ENCODE results near the gene SH3BP2. TPM values are rescaled to one million over a fixed set of nuclear protein-coding genes. Genes with fewer than 3 reads are reported as not detected.

The SH3BP2 gene
- total RNA-seq, 1 donor, result 30.8 TPM

DNA sequence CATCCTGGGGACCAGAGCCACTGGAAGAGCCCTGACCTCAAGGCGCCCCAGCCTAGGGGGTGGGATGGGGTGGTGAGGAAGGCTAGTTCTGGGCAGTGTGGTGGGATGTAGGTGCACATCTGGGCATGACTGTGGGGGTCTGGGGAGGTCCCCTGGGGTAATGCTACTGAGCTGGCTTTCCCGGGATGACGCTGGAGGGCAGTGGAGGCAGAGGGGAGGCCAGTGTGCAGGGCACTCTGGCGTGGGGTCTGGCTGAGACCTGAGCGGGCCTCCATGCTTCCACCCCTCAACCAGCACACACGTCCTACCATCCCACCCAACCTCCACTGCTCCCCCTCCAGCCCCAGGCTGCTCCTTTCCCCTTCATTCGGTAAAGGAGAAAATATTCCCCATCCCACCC is 4.8 kb upstream of the SH3BP2 start:
- H3K4me3 ChIP-seq (ENCODE audit: low read depth, low read length), result no peak overlapping the region
- DNase-seq (ENCODE audit: low read depth), result no peak
- TF ChIP-seq, protein P1, sequence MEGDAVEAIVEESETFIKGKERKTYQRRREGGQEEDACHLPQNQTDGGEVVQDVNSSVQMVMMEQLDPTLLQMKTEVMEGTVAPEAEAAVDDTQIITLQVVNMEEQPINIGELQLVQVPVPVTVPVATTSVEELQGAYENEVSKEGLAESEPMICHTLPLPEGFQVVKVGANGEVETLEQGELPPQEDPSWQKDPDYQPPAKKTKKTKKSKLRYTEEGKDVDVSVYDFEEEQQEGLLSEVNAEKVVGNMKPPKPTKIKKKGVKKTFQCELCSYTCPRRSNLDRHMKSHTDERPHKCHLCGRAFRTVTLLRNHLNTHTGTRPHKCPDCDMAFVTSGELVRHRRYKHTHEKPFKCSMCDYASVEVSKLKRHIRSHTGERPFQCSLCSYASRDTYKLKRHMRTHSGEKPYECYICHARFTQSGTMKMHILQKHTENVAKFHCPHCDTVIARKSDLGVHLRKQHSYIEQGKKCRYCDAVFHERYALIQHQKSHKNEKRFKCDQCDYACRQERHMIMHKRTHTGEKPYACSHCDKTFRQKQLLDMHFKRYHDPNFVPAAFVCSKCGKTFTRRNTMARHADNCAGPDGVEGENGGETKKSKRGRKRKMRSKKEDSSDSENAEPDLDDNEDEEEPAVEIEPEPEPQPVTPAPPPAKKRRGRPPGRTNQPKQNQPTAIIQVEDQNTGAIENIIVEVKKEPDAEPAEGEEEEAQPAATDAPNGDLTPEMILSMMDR (IDR thresholded peaks at IDR 0.05; ENCODE audit: insufficient read depth, low read length), result no peak

DNA sequence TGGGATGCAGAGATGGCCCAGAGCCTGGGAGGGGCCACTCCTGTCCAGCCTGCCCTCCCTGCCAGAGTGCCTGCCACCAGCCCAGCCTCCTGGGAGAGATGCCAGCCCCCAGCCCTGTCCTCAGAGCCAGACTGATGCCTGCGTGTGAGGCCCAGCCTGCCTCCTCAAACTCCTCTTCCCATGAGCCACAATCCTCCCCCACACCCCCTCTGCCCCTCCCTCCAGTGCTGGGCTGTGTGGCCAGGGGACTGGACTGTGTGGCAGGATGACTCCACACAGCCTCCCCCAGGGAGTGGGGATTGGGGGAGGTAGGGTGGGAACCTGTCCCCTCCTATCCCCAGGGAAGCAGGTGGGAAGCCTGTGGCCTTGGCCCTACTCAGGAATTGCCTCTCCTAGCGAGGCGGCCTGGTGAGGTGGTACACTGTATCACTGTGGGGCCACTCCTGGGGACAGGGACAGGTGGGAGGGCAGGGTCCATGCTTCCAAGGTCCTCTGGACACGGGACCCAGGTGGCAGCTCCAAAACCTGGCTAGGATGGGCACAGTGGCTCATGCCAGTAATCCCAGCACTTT is 4.3 kb upstream of the SH3BP2 start:
- peak; percentile 39 for DNase-seq (ENCODE audit: low read depth)
- TF ChIP-seq, protein P1 (IDR thresholded peaks at IDR 0.05; ENCODE audit: insufficient read depth, low read length), result no peak
- no peak overlapping the region for H3K4me3 ChIP-seq (ENCODE audit: low read depth, low read length)

DNA sequence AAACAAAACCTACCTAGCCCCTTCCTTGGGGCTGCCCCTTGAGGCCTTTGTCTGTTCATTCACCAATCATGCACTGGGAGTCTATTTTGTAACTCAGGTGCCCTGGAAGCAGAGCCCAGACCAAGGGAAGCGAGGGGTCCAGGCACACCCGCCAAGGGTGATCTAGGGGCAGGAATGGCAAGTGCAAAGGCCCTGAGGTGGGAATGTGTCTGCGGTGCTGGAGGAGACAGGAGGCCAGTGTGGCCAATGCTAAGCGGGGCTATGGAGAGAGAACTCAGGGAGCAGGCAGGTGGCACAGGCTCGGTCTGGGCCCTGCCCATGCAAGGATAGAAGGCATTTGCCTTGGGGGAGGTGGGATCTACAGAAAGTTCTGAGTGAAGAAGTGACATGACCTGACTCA is 3.5 kb upstream of the SH3BP2 start:
- no peak for DNase-seq (ENCODE audit: low read depth)
- TF ChIP-seq, protein P1 (IDR thresholded peaks at IDR 0.05; ENCODE audit: insufficient read depth, low read length), result no peak
- no peak overlapping the region for H3K4me3 ChIP-seq (ENCODE audit: low read depth, low read length)

DNA sequence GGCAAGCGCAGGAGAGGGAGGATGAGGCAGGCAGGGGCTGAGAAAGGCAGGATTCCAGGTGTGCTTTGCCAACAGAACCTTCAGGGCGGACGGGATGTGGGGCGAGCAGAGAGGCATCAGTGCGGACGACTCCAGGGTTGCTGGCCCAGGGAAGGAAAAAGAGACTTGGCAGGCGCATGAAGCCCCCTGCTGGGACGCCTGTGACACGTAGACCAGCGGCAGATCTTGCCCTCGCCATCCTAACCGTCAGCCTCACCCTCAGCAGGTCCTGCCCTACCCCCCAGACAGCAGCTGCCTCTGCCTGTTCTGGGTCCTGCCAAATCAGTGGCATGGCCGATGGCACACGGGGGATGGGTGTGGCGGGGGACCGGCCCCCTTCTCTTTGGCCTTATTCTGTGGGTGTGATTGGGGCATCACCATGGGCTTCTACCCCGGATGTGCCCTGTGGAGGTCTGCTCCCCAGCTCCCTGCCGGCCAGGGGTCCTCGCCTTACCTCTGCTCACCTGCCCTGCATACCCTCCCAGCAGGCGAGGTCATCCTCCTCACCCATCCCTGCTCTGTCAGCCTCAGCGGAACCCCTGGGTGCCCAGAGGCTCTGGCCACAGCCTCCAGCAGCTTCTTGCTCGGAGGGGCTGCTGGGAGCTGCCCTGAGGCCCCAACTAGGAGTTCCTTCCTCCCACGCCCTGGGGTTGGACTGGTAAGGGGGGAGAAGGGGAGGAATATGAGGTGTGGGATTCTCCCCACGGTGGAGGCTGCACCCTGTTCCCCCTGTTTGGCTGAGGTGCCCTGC is 2.9 kb upstream of the SH3BP2 start:
- TF ChIP-seq, protein P1 (IDR thresholded peaks at IDR 0.05; ENCODE audit: insufficient read depth, low read length), result no peak
- no peak for DNase-seq (ENCODE audit: low read depth)

DNA sequence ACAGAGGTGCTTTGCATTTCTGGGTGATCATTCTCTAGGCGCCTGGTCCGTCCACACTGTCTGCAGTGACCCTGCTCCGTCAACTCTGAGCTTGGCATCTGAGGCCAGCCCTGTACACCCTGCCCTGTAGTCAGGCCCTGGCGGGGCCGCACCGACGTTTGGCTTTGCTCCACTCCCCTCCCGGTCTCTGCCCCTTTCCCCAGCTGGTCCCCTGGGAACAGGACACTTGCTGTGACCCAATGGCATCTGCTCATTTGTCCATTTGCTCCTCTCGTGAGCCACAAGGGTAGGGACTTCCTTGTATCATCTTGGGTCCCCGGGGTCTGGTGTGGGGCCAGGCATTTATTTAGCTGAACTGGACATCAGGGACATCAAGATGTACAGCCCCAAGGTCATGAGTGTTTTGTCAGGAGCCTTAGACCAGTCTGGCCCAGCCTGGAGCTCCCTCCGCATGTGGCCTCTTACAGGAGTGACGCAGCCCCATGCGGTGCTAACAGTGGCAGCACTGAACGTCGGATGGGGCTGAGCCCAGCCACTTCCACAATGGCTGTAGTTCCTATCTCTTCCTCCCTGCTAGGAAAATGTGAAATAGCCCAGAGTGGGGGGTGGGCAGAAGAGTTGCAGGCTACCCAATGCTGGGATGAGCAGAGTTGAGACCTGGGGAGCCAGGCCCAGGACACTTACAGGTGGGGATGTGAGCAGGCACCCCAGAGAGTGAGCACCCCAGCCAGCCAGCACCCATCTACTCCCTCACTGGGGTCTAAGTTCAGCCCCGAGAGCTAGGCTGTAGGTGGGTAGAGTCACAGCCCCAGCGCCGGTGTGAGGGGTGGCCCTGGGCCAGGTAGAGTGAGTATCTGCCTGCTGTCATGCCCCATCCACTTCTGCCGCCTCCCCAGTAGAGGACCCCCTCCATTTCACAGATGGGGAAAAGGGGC is 2.0 kb upstream of the SH3BP2 start:
- no peak overlapping the region for H3K4me3 ChIP-seq (ENCODE audit: low read depth, low read length)
- TF ChIP-seq, protein P1 (IDR thresholded peaks at IDR 0.05; ENCODE audit: insufficient read depth, low read length), result no peak
- no peak for DNase-seq (ENCODE audit: low read depth)

More for the DNA sequence above, 2.9 kb upstream of the SH3BP2 start:
- H3K4me3 ChIP-seq (ENCODE audit: low read depth, low read length), result no peak overlapping the region

DNA sequence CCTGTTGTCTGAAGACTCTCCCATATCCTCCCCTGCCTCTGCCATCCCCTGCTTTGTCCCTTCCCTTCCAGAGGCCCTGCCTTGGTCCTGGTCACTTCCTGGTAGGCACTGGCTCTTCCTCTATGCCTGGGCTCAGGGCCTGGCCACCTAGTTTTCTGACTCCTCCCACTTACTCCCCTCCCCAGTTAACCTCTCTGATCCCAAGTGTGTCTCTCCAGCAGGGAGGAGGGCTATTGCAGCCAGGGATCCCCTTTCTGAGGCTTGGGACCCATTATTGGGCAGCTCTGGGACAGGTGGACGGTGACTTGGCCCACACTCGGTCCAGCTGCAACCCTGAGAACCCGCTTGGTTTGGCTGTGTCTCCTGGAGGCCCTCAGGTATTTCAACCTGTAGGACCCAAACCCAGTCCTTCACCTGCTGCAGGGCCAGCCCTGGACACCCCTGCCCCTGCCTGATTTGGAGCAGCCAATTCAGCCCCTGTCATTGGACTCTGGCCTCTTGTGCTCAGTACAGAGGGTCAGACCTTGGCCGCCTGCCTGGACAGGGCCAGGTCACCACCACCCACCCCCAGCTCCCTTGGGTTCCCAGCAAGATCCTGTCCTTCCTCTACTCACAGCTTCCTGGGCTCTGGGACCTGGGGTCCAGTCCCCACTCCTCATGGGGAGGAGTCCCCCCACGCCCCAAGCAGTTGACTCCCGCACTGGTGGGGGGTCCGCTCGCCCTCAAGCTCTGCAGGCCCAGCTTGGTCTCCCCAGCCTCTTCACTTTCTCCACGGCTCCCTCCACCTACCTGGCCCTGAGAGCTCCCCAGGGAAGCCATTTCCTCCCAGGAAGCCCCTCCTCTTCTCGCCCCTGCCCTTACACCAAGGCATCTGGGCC is 1.1 kb upstream of the SH3BP2 start:
- DNase-seq (ENCODE audit: low read depth), result no peak
- no peak overlapping the region for H3K4me3 ChIP-seq (ENCODE audit: low read depth, low read length)
- TF ChIP-seq, protein P1 (IDR thresholded peaks at IDR 0.05; ENCODE audit: insufficient read depth, low read length), result no peak
